ENCODE measurements around the gene FUNDC1.

- TF ChIP-seq, protein P1, sequence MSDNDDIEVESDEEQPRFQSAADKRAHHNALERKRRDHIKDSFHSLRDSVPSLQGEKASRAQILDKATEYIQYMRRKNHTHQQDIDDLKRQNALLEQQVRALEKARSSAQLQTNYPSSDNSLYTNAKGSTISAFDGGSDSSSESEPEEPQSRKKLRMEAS (IDR thresholded peaks at IDR 0.05): no peak
- TF ChIP-seq ZBTB7A (IDR thresholded peaks at IDR 0.05; ENCODE audit: low read depth): no peak
- no peak for TF ChIP-seq YY1 (IDR thresholded peaks at IDR 0.05; ENCODE audit: low read depth)
- no peak for TF ChIP-seq EGR1 (IDR thresholded peaks at IDR 0.05)
- no peak for TF ChIP-seq EP300 (IDR thresholded peaks at IDR 0.05; ENCODE audit: borderline replicate concordance)
- TF ChIP-seq FOXM1 (IDR thresholded peaks at IDR 0.05; ENCODE audit: borderline replicate concordance, low read depth): no peak
- no peak for TF ChIP-seq CREB1 (IDR thresholded peaks at IDR 0.05; ENCODE audit: low read depth)
- TF ChIP-seq TCF12 (IDR thresholded peaks at IDR 0.05; ENCODE audit: low read depth): no peak
- TF ChIP-seq CEBPB (IDR thresholded peaks at IDR 0.05): no peak
- TF ChIP-seq REST (IDR thresholded peaks at IDR 0.05; ENCODE audit: low read depth): no peak
- TF ChIP-seq, protein P2, sequence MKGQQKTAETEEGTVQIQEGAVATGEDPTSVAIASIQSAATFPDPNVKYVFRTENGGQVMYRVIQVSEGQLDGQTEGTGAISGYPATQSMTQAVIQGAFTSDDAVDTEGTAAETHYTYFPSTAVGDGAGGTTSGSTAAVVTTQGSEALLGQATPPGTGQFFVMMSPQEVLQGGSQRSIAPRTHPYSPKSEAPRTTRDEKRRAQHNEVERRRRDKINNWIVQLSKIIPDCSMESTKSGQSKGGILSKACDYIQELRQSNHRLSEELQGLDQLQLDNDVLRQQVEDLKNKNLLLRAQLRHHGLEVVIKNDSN (IDR thresholded peaks at IDR 0.05): no peak
- no peak for TF ChIP-seq TAF1 (IDR thresholded peaks at IDR 0.05; ENCODE audit: low read depth)
- no peak for TF ChIP-seq NFIC (IDR thresholded peaks at IDR 0.05)
Observed at GRCh38 chrX:44480591-44480990, 62.1 kb downstream of the FUNDC1 start.
